Nephron progenitor cell (in vitro differentiated cells): Measurements from ENCODE around the gene CDC42BPB.

Source experiments
- DNase-seq: peaks from one replicate; pipeline ENCODE4 v3.0.0; 2021
- H3K27ac Mint-ChIP-seq: 2 replicates; pipeline ENCODE4 v1.8.0; 2021; ENCODE audit warnings: mild to moderate bottlenecking, moderate library complexity, mixed read lengths
- H3K27me3 Mint-ChIP-seq: 2 replicates; pipeline ENCODE4 v1.8.0; 2021; ENCODE audit warnings: mild to moderate bottlenecking, low read depth, mixed read lengths; ENCODE audit not compliant: poor library complexity
- H3K36me3 Mint-ChIP-seq: 2 replicates; pipeline ENCODE4 v1.8.0; 2021; ENCODE audit warnings: low read depth, mixed read lengths
- H3K4me1 Mint-ChIP-seq: 2 replicates; pipeline ENCODE4 v1.8.0; 2021; ENCODE audit warnings: mixed read lengths
- H3K4me3 Mint-ChIP-seq: 2 replicates; pipeline ENCODE4 v1.8.0; 2021; ENCODE audit warnings: mild to moderate bottlenecking, moderate library complexity, mixed read lengths
- H3K9me3 Mint-ChIP-seq: 2 replicates; pipeline ENCODE4 v1.8.0; 2021; ENCODE audit warnings: mild to moderate bottlenecking, moderate library complexity, mixed read lengths
- CTCF ChIP-seq: fragments of 200-600 bp; sonication (generic); IDR thresholded peaks from 2 replicates; pipeline ENCODE4 v1.5.0; 2021; ENCODE audit warnings: antibody characterized with exemption

Gene CDC42BPB

GRCh38 chr14:102982852-102983470 lies 74.4 kb downstream of the CDC42BPB start:
- Mint-ChIP-seq H3K36me3 (peaks cover 74% of the 10 kb centered on the region), H3K4me3 (no peak overlapping the region), H3K9me3 (peaks cover 13% of the 10 kb centered on the region), H3K27me3 (peaks cover 10% of the 10 kb centered on the region), H3K4me1 (peaks cover 15% of the 10 kb centered on the region), H3K27ac (peak overlapping the region; percentile 77)
- no peak for DNase-seq
- TF ChIP-seq CTCF: no peak

- Mint-ChIP-seq H3K9me3 (no peaks in the 10 kb centered on the region), H3K4me3 (no peak overlapping the region), H3K27me3 (peaks cover 3% of the 10 kb centered on the region), H3K27ac (no peak overlapping the region), H3K4me1 (peaks cover 18% of the 10 kb centered on the region), H3K36me3 (peaks cover 69% of the 10 kb centered on the region)
- no peak for DNase-seq
- TF ChIP-seq CTCF: no peak
These were observed 76.9 kb downstream of the CDC42BPB start for GRCh38 chr14:102980409-102980810.

- no peaks in the 10 kb centered on the region for H3K9me3 Mint-ChIP-seq
- TF ChIP-seq CTCF: no peak
- H3K27ac Mint-ChIP-seq: no peak overlapping the region
- peaks cover 61% of the 10 kb centered on the region for H3K36me3 Mint-ChIP-seq
- no peak overlapping the region for H3K4me3 Mint-ChIP-seq
- H3K4me1 Mint-ChIP-seq: peaks cover 12% of the 10 kb centered on the region
- no peak for DNase-seq
- peaks cover 3% of the 10 kb centered on the region for H3K27me3 Mint-ChIP-seq
These were observed 77.9 kb downstream of the CDC42BPB start for GRCh38 chr14:102979406-102979805.

- no peak overlapping the region for H3K4me3 Mint-ChIP-seq
- H3K4me1 Mint-ChIP-seq: peaks cover 16% of the 10 kb centered on the region
- TF ChIP-seq CTCF: no peak
- DNase-seq: no peak
- H3K9me3 Mint-ChIP-seq: no peaks in the 10 kb centered on the region
- H3K27me3 Mint-ChIP-seq: peaks cover 3% of the 10 kb centered on the region
- peaks cover 51% of the 10 kb centered on the region for H3K36me3 Mint-ChIP-seq
- H3K27ac Mint-ChIP-seq: no peak overlapping the region
These were observed 79.9 kb downstream of the CDC42BPB start for GRCh38 chr14:102977475-102977874.

GRCh38 chr14:102975662-102976061 lies 81.7 kb downstream of the CDC42BPB start:
- H3K4me1 Mint-ChIP-seq: peaks cover 10% of the 10 kb centered on the region
- H3K4me3 Mint-ChIP-seq: no peak overlapping the region
- no peaks in the 10 kb centered on the region for H3K9me3 Mint-ChIP-seq
- no peak for DNase-seq
- H3K36me3 Mint-ChIP-seq: peaks cover 45% of the 10 kb centered on the region
- no peaks in the 10 kb centered on the region for H3K27me3 Mint-ChIP-seq
- TF ChIP-seq CTCF: no peak
- H3K27ac Mint-ChIP-seq: peak overlapping the region; percentile 36

GRCh38 chr14:102973706-102974285 lies 83.6 kb downstream of the CDC42BPB start:
- H3K36me3 Mint-ChIP-seq: peaks cover 60% of the 10 kb centered on the region
- no peak for DNase-seq
- H3K9me3 Mint-ChIP-seq: no peaks in the 10 kb centered on the region
- no peak overlapping the region for H3K4me3 Mint-ChIP-seq
- H3K27me3 Mint-ChIP-seq: no peaks in the 10 kb centered on the region
- peaks cover 10% of the 10 kb centered on the region for H3K4me1 Mint-ChIP-seq
- H3K27ac Mint-ChIP-seq: no peak overlapping the region
- TF ChIP-seq CTCF: no peak
